ENCODE measurements around the gene SLC22A12.
A peak's percentile ranks its signal among the peaks of the same experiment; 100 is the strongest.

SLC22A12 gene

GRCh38 chr11:64644647-64645275, 53.7 kb downstream of the SLC22A12 start:
- H2AFZ ChIP-seq (ENCODE audit: insufficient read depth, low read length, poor library complexity): no peak overlapping the region
- no peak overlapping the region for H2BK120ac ChIP-seq (ENCODE audit: insufficient read depth, low read length, poor library complexity)
- H3K4me2 ChIP-seq (ENCODE audit: low read length): no peak overlapping the region
- peaks cover 8% of the 10 kb centered on the region for H3K9me3 ChIP-seq (ENCODE audit: insufficient read depth, low read depth, low read length)
- no peak for DNase-seq
- no peak overlapping the region for H3K27ac ChIP-seq (ENCODE audit: low read depth, low read length)
- H4K91ac ChIP-seq (ENCODE audit: low read depth, low read length): no peak overlapping the region
- no peak overlapping the region for H2BK5ac ChIP-seq (ENCODE audit: low read depth, low read length, poor library complexity)
- H3K18ac ChIP-seq (ENCODE audit: low read length): no peak overlapping the region
- H3K79me1 ChIP-seq (ENCODE audit: low read length): no peaks in the 10 kb centered on the region
- H3K14ac ChIP-seq (ENCODE audit: low read length): no peak overlapping the region
- H3K36me3 ChIP-seq (ENCODE audit: control insufficient read depth in 1 of 2, insufficient read depth in 2 of 2, low read length in 2 of 2): no peaks in the 10 kb centered on the region
- peaks cover 47% of the 10 kb centered on the region for H3K27me3 ChIP-seq (ENCODE audit: insufficient read depth, low read length)
- H2BK12ac ChIP-seq (ENCODE audit: low read length): no peak overlapping the region
- H2AK5ac ChIP-seq (ENCODE audit: low read length): no peak overlapping the region
- H3K4me3 ChIP-seq (ENCODE audit: low read depth, low read length): no peak overlapping the region
- H3K4me1 ChIP-seq (ENCODE audit: control insufficient read depth in 1 of 2, insufficient read depth in 2 of 2, low read length in 2 of 2): peaks cover 0 to 2% of the 10 kb centered on the region in 2 experiments
- H3K79me2 ChIP-seq (ENCODE audit: control insufficient read depth, insufficient read depth, low read length, poor library complexity): no peaks in the 10 kb centered on the region
- no peak overlapping the region for H3K4ac ChIP-seq (ENCODE audit: low read depth, low read length)
- no CpG with 5 or more reads among the region's 11 CpGs for WGBS (ENCODE audit: extremely low coverage, insufficient coverage, insufficient read length)
- no peak overlapping the region for H3K9ac ChIP-seq (ENCODE audit: low read length)
- H3K23ac ChIP-seq (ENCODE audit: low read length): no peak overlapping the region
- no peak overlapping the region for H4K12ac ChIP-seq (ENCODE audit: low read depth, low read length)
- no peak overlapping the region for H4K8ac ChIP-seq (ENCODE audit: low read depth, low read length)

DNA sequence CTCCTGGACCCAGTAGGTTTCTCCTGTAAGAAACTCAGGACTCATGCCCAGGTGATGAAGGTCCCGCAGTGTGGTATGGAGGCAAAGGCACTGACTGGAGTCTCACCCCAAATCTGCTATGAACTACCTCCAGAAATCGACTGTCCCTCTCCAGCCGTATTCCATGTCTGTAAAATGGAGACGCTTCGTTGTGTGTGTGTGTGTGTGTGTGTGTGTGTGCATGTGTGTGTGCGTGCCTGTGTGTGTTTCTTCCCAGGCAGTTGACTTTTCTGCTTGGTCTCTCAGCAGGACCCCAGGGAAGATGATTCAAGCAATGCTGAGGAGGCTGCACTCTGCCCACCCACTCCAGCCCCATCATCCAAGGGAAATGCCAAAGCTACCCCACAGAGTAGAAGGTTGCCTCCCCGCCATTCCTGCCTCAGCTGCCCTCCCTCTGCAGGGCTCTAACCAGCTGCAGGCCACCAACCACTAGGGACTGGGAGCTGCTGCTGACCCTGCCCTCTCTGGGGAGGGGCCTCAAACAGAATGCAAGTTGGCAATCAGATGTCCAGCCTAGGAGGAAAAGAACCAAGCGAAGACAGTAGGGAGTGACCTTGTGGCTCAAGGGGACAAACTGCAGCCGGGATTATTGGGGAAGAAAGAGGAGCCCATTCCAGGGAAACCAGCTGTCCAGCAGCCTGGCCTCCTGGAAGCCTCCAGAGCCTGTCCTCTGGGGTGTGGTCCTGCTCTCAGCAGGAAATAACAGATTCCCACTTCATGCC, 56.2 kb downstream of the SLC22A12 start:
- Histone ChIP-seq H3K36me3 (ENCODE audit: control insufficient read depth in 1 of 2, insufficient read depth in 2 of 2, low read length in 2 of 2) (no peaks in the 10 kb centered on the region), H2AK5ac (ENCODE audit: low read length) (no peak overlapping the region), H4K91ac (ENCODE audit: low read depth, low read length) (no peak overlapping the region), H4K8ac (ENCODE audit: low read depth, low read length) (no peak overlapping the region), H3K4me2 (ENCODE audit: low read length) (no peak overlapping the region), H3K27ac (ENCODE audit: low read depth, low read length) (no peak overlapping the region), H3K79me1 (ENCODE audit: low read length) (no peaks in the 10 kb centered on the region), H2BK120ac (ENCODE audit: insufficient read depth, low read length, poor library complexity) (no peak overlapping the region), H3K9me3 (ENCODE audit: insufficient read depth, low read depth, low read length) (peaks cover 3% of the 10 kb centered on the region), H3K4me3 (ENCODE audit: low read depth, low read length) (no peak overlapping the region), H3K18ac (ENCODE audit: low read length) (no peak overlapping the region), H3K4me1 (ENCODE audit: control insufficient read depth in 1 of 2, insufficient read depth in 2 of 2, low read length in 2 of 2) (peaks cover 0 to 3% of the 10 kb centered on the region in 2 experiments), H3K27me3 (ENCODE audit: insufficient read depth, low read length) (peaks cover 26% of the 10 kb centered on the region), H2BK12ac (ENCODE audit: low read length) (no peak overlapping the region), H3K9ac (ENCODE audit: low read length) (no peak overlapping the region), H2AFZ (ENCODE audit: insufficient read depth, low read length, poor library complexity) (no peak overlapping the region), H3K23ac (ENCODE audit: low read length) (no peak overlapping the region), H3K14ac (ENCODE audit: low read length) (no peak overlapping the region), H3K4ac (ENCODE audit: low read depth, low read length) (no peak overlapping the region), H4K12ac (ENCODE audit: low read depth, low read length) (no peak overlapping the region), H2BK5ac (ENCODE audit: low read depth, low read length, poor library complexity) (no peak overlapping the region), H3K79me2 (ENCODE audit: control insufficient read depth, insufficient read depth, low read length, poor library complexity) (no peaks in the 10 kb centered on the region)
- no peak for DNase-seq
- no CpG with 5 or more reads among the region's 9 CpGs for WGBS (ENCODE audit: extremely low coverage, insufficient coverage, insufficient read length)

GRCh38 chr11:64648551-64648950, 57.5 kb downstream of the SLC22A12 start:
- Histone ChIP-seq H3K79me2 (ENCODE audit: control insufficient read depth, insufficient read depth, low read length, poor library complexity) (no peaks in the 10 kb centered on the region), H3K14ac (ENCODE audit: low read length) (no peak overlapping the region), H2BK12ac (ENCODE audit: low read length) (no peak overlapping the region), H3K79me1 (ENCODE audit: low read length) (no peaks in the 10 kb centered on the region), H3K4me1 (ENCODE audit: control insufficient read depth in 1 of 2, insufficient read depth in 2 of 2, low read length in 2 of 2) (peaks cover 0 to 6% of the 10 kb centered on the region in 2 experiments), H2AFZ (ENCODE audit: insufficient read depth, low read length, poor library complexity) (no peak overlapping the region), H3K36me3 (ENCODE audit: control insufficient read depth in 1 of 2, insufficient read depth in 2 of 2, low read length in 2 of 2) (no peaks in the 10 kb centered on the region), H3K27ac (ENCODE audit: low read depth, low read length) (no peak overlapping the region), H4K8ac (ENCODE audit: low read depth, low read length) (no peak overlapping the region), H2AK5ac (ENCODE audit: low read length) (no peak overlapping the region), H3K4me3 (ENCODE audit: low read depth, low read length) (no peak overlapping the region), H2BK120ac (ENCODE audit: insufficient read depth, low read length, poor library complexity) (no peak overlapping the region), H4K12ac (ENCODE audit: low read depth, low read length) (no peak overlapping the region), H3K9ac (ENCODE audit: low read length) (no peak overlapping the region), H3K9me3 (ENCODE audit: insufficient read depth, low read depth, low read length) (peaks cover 5% of the 10 kb centered on the region), H3K18ac (ENCODE audit: low read length) (no peak overlapping the region), H4K91ac (ENCODE audit: low read depth, low read length) (no peak overlapping the region), H3K4ac (ENCODE audit: low read depth, low read length) (no peak overlapping the region), H3K23ac (ENCODE audit: low read length) (no peak overlapping the region), H3K4me2 (ENCODE audit: low read length) (no peak overlapping the region), H2BK5ac (ENCODE audit: low read depth, low read length, poor library complexity) (no peak overlapping the region), H3K27me3 (ENCODE audit: insufficient read depth, low read length) (peaks cover 17% of the 10 kb centered on the region)
- no CpG with 5 or more reads among the region's 9 CpGs for WGBS (ENCODE audit: extremely low coverage, insufficient coverage, insufficient read length)
- no peak for DNase-seq

- no peak overlapping the region for H3K23ac ChIP-seq (ENCODE audit: low read length)
- WGBS (ENCODE audit: extremely low coverage, insufficient coverage, insufficient read length): no CpG with 5 or more reads among the region's 6 CpGs
- no peaks in the 10 kb centered on the region for H3K36me3 ChIP-seq (ENCODE audit: control insufficient read depth in 1 of 2, insufficient read depth in 2 of 2, low read length in 2 of 2)
These were observed 58.3 kb downstream of the SLC22A12 start for GRCh38 chr11:64649291-64649697.

More at GRCh38 chr11:64649291-64649697, 58.3 kb downstream of the SLC22A12 start:
- H3K14ac ChIP-seq (ENCODE audit: low read length): no peak overlapping the region
- peak in 1 of 2 donors; percentile 23 for DNase-seq
- no peaks in the 10 kb centered on the region for H3K79me1 ChIP-seq (ENCODE audit: low read length)
- no peak overlapping the region for H4K91ac ChIP-seq (ENCODE audit: low read depth, low read length)
- H2BK12ac ChIP-seq (ENCODE audit: low read length): no peak overlapping the region
- no peak overlapping the region for H2BK120ac ChIP-seq (ENCODE audit: insufficient read depth, low read length, poor library complexity)
- no peak overlapping the region for H3K4ac ChIP-seq (ENCODE audit: low read depth, low read length)
- H4K12ac ChIP-seq (ENCODE audit: low read depth, low read length): no peak overlapping the region
- H2AK5ac ChIP-seq (ENCODE audit: low read length): no peak overlapping the region
- H3K4me1 ChIP-seq (ENCODE audit: control insufficient read depth in 1 of 2, insufficient read depth in 2 of 2, low read length in 2 of 2): peaks cover 0 to 6% of the 10 kb centered on the region in 2 experiments
- no peak overlapping the region for H2BK5ac ChIP-seq (ENCODE audit: low read depth, low read length, poor library complexity)
- H4K8ac ChIP-seq (ENCODE audit: low read depth, low read length): no peak overlapping the region
- H3K27me3 ChIP-seq (ENCODE audit: insufficient read depth, low read length): peaks cover 11% of the 10 kb centered on the region
- no peak overlapping the region for H3K27ac ChIP-seq (ENCODE audit: low read depth, low read length)
- no peak overlapping the region for H3K9ac ChIP-seq (ENCODE audit: low read length)
- no peak overlapping the region for H3K4me3 ChIP-seq (ENCODE audit: low read depth, low read length)
- H3K79me2 ChIP-seq (ENCODE audit: control insufficient read depth, insufficient read depth, low read length, poor library complexity): no peaks in the 10 kb centered on the region
- H3K9me3 ChIP-seq (ENCODE audit: insufficient read depth, low read depth, low read length): peaks cover 2% of the 10 kb centered on the region
- H3K18ac ChIP-seq (ENCODE audit: low read length): no peak overlapping the region
- H3K4me2 ChIP-seq (ENCODE audit: low read length): no peak overlapping the region
- no peak overlapping the region for H2AFZ ChIP-seq (ENCODE audit: insufficient read depth, low read length, poor library complexity)
